Body of pancreas (tissue), 4 donors: ENCODE data around the gene OR2AE1.

Experiments
- CTCF ChIP-seq, 7 experiments: fragments of 450-650 bp in 4 of 7; fragments of 200-600 bp in 3 of 7; sonication (generic) in 3 of 7; IDR thresholded peaks; one replicate each; pipeline ENCODE4 v1.5.1; 2016 to 2019; ENCODE audit warnings: antibody characterized with exemption in 7 of 7
- POLR2A ChIP-seq, 3 donors: fragments of 450-650 bp; IDR thresholded peaks; one replicate each; pipeline ENCODE4 v1.6.1; 2016; ENCODE audit warnings: antibody characterized with exemption in 3 of 3, mild to moderate bottlenecking in 2 of 3

GRCh38 chr7:99868246-99868645 lies 8.6 kb downstream of the OR2AE1 start:
- TF ChIP-seq CTCF (IDR thresholded peaks at IDR 0.05) (no peak), POLR2A (IDR thresholded peaks at IDR 0.05) (no peak)
